Upper lobe of left lung (tissue), 4 donors: ENCODE measurements around the gene REN.

ENCODE experiments used
- EP300 ChIP-seq, 4 donors: sonication (generic); formaldehyde crosslinking; IDR thresholded peaks; one replicate each; pipeline ENCODE4 v1.5.1; 2017; ENCODE audit warnings: antibody characterized with exemption in 4 of 4, control low read depth in 2 of 4
- POLR2AphosphoS5 ChIP-seq, 2 donors: sonication (generic); formaldehyde crosslinking; IDR thresholded peaks; one replicate each; pipeline ENCODE4 v1.5.1; 2017; ENCODE audit warnings: antibody characterized with exemption in 2 of 2
- TF ChIP-seq, protein P1 (sequence below), 6 experiments: fragments of 450-650 bp in 4 of 6; fragments of 200-600 bp in 2 of 6; sonication (generic) in 2 of 6; IDR thresholded peaks; one replicate each; pipeline ENCODE4 v1.5.1; 2016 to 2019; ENCODE audit warnings: antibody characterized with exemption in 6 of 6

DNA sequence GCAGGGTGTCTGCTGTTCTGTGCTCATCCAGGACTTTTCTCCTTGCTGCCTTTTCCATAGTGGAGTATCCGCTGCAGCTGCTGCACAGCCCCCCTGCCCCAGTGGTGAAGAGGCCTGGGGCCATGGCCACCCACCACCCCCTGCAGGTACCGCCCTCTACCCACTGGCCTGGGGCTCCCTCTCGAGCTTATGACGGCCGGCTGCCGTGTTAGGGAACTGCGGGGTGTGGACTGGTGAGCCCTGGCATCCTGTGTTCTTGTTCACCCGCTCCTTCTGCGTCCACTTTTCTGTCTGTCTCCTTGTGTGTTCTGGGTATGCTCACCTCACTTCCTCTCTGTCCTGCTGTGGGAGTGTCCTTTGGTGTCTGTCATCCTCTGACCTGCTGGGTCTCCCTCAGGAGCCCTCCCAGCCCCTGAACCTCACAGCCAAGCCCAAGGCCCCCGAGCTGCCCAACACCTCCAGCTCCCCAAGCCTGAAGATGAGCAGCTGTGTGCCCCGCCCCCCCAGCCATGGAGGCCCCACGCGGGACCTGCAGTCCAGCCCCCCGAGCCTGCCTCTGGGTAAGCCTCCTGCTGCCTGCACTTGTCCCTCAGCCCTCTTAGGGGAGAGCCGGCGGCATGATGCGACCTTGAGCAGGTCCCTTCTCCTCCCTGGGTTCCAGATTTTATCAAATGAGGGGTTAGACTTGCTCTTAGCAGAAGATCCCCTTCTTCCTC, 44.1 kb downstream of the REN start:
- TF ChIP-seq EP300 (IDR thresholded peaks at IDR 0.05) (no peak), POLR2AphosphoS5 (IDR thresholded peaks at IDR 0.05) (no peak)
- TF ChIP-seq, protein P1, sequence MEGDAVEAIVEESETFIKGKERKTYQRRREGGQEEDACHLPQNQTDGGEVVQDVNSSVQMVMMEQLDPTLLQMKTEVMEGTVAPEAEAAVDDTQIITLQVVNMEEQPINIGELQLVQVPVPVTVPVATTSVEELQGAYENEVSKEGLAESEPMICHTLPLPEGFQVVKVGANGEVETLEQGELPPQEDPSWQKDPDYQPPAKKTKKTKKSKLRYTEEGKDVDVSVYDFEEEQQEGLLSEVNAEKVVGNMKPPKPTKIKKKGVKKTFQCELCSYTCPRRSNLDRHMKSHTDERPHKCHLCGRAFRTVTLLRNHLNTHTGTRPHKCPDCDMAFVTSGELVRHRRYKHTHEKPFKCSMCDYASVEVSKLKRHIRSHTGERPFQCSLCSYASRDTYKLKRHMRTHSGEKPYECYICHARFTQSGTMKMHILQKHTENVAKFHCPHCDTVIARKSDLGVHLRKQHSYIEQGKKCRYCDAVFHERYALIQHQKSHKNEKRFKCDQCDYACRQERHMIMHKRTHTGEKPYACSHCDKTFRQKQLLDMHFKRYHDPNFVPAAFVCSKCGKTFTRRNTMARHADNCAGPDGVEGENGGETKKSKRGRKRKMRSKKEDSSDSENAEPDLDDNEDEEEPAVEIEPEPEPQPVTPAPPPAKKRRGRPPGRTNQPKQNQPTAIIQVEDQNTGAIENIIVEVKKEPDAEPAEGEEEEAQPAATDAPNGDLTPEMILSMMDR (IDR thresholded peaks at IDR 0.05): no peak
